ENCODE results near the gene PTCHD1. TPM values are rescaled to one million over a fixed set of nuclear protein-coding genes. Genes with fewer than 3 reads are reported as not detected.

Gene PTCHD1
- total RNA-seq, 2 donors from 2014 or later, result 0.12 to 1.9 TPM

DNA sequence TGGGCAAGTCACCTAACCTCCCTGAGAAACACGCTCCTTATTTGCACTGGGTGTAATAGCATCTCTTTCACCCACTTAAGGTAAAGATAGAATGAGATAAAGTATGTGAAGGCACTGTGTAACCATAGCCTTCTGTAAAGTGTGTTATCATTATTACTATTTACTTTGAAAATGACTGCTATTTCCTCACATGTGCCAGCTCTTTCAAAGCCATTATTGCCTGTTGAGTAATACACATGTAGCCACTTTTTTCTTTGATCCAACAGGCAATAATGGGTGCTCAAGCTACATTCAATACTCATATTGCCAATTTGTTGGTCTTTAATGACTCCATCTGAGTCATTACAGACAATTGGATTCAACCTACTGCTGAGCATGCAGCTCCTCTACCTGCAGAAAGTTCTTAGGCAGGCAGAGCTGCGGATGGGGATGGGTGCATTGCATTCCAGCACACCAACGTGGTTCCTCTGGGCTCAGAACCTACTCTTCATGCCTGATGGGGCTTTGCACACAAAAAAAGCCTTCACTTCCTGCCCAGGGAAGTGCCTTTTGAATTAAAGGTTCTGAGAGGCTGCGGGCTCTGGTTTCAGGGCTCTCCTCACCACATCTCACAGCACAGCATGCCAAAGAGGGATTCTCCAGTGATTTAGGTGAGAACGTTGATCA lies 9.7 kb downstream of the PTCHD1 start:
- ATAC-seq (peak; percentile 96), DNase-seq (no peak)
- intact Hi-C loops (cut with DNase I, micrococcal nuclease), result no loop called here

GRCh38 chrX:23344904-23345271 lies 10.2 kb downstream of the PTCHD1 start:
- ATAC-seq (no peak), DNase-seq (no peak)
- intact Hi-C loops (cut with DNase I, micrococcal nuclease), result no loop called here

DNA sequence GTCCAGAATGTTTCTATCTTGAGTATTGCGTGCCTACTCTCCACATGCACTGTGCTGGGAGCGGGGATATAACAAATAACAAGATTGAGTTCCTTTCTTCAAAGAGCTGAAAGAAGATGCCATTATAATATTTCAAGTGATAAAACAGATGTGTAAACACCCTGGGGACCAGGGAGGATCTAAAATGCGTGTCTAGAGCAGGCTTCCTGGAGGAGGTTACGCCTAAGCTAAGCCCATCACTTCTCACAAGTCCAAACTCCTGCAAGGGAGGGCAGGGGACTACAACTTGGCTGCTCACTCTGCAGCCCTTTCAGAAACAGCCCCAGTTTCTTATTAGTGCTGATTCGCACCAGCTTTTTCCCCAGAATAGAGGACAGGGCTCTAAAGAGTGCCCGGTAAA lies 21.5 kb downstream of the PTCHD1 start:
- ATAC-seq (no peak), DNase-seq (no peak)
- intact Hi-C loops (cut with DNase I, micrococcal nuclease), result no loop called here

DNA sequence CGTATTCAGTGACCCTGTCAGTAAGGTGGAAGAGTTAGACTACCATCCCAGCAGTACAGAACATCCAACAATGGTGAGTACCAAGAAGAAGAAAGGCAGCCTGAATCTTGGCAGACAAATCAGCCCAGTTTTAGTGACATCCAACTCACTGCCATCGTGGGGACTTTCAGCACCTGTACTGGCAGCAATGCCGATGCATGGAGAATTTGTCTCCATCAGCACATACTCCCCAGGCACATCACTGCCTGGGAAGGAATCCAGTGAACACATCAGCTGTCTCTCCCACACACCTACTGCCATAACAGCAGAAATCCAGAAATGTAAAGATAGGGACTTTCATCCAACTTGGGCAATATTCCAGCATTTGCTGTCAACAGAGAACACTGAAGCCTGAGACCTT lies 29.8 kb downstream of the PTCHD1 start:
- ATAC-seq (no peak), DNase-seq (no peak)
- intact Hi-C loops (cut with DNase I, micrococcal nuclease), result no loop called here

- DNase-seq (no peak), ATAC-seq (peak; percentile 22)
Measured at GRCh38 chrX:23365541-23365940, 30.9 kb downstream of the PTCHD1 start.

DNA sequence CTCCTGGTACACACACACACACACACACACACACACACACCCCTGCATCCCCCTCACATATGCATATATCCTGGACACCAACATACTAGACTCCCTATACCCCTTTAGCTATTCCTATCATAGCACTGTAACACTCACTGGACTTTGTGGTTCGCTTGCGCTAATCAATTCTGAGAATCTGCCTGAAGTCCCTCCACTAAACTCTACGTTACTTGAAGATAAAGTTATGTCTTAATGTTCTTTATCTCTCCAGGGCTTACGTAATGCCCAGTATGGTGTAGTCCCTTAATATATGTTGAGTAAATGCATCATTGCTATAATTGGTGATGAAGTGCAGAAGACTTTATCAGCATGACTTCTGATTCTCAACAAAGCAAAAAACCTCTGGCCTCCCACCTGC lies 32.3 kb downstream of the PTCHD1 start:
- intact Hi-C loops (cut with DNase I, micrococcal nuclease), result no loop called here
- no peak for DNase-seq
- no peak for ATAC-seq

More at GRCh38 chrX:23365541-23365940, 30.9 kb downstream of the PTCHD1 start:
- intact Hi-C loops (cut with DNase I, micrococcal nuclease), result no loop called here

- no peak for ATAC-seq
- no peak for DNase-seq
- intact Hi-C loops (cut with DNase I, micrococcal nuclease), result no loop called here
Measured at GRCh38 chrX:23369027-23369426, 34.4 kb downstream of the PTCHD1 start.

- intact Hi-C loops (cut with DNase I, micrococcal nuclease), result no loop called here
- DNase-seq (no peak), ATAC-seq (no peak)
Measured at GRCh38 chrX:23372220-23372902, 37.7 kb downstream of the PTCHD1 start.

- intact Hi-C loops (cut with DNase I, micrococcal nuclease), result no loop called here
- no peak for ATAC-seq
- no peak for DNase-seq
Measured at GRCh38 chrX:23373129-23373804, 38.6 kb downstream of the PTCHD1 start.

GRCh38 chrX:23374291-23374690 lies 39.6 kb downstream of the PTCHD1 start:
- intact Hi-C loops (cut with DNase I, micrococcal nuclease), result no loop called here
- no peak for DNase-seq
- ATAC-seq, result no peak

GRCh38 chrX:23376581-23376980 lies 41.9 kb downstream of the PTCHD1 start:
- intact Hi-C loops (cut with DNase I, micrococcal nuclease), result no loop called here
- no peak for DNase-seq

DNA sequence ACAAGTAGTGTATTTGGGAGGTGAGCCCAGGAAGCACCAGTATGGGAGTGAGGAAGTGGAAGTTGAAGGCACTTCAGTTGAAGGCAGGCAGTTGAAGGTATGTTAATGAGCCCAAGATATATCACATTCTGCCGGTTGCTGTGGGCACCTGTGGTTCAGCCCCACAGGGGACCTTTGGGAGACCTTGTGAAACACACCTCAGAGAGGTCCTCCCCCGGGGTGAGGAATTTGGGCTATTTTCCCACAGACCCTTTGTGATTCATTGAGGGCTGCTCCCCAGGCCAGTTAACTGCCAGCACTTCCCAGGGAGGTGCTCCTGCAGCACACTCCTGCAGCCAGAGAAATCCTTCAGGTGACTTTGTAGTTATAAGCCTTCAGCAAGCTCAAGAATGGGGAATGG lies 45.9 kb downstream of the PTCHD1 start:
- ATAC-seq (no peak), DNase-seq (no peak)
- intact Hi-C loops (cut with DNase I, micrococcal nuclease), result no loop called here

More at GRCh38 chrX:23376581-23376980, 41.9 kb downstream of the PTCHD1 start:
- ATAC-seq, result no peak

GRCh38 chrX:23381099-23382087 lies 46.7 kb downstream of the PTCHD1 start:
- DNase-seq, result no peak
- ATAC-seq, result no peak
- intact Hi-C loops (cut with DNase I, micrococcal nuclease), result no loop called here

DNA sequence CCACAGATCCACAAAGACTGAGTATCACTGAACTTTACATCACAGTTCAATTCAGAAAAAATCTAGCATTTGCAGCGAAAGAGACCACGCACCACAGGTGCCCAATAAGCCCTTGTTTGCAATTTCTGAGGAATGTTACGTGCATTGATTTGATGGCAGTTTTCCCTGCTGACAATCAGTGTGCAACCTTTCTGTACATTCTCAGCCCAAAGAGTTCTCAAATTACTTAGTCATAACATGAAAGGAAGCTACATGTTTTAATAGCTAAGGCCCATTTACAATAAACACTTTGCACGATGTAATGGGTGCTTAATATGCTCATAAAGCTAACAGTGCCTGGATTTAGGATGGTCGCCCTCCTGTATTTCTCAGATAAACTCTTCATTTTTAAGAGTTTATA lies 47.9 kb downstream of the PTCHD1 start:
- DNase-seq, result no peak
- intact Hi-C loops (cut with DNase I, micrococcal nuclease), result no loop called here
- no peak for ATAC-seq

GRCh38 chrX:23383411-23383810 lies 48.8 kb downstream of the PTCHD1 start:
- intact Hi-C loops (cut with DNase I, micrococcal nuclease), result no loop called here
- ATAC-seq, result no peak
- DNase-seq, result no peak

- intact Hi-C loops (cut with DNase I, micrococcal nuclease), result no loop called here
- ATAC-seq, result no peak
- DNase-seq, result no peak
Measured at GRCh38 chrX:23385242-23385641, 50.6 kb downstream of the PTCHD1 start.

DNA sequence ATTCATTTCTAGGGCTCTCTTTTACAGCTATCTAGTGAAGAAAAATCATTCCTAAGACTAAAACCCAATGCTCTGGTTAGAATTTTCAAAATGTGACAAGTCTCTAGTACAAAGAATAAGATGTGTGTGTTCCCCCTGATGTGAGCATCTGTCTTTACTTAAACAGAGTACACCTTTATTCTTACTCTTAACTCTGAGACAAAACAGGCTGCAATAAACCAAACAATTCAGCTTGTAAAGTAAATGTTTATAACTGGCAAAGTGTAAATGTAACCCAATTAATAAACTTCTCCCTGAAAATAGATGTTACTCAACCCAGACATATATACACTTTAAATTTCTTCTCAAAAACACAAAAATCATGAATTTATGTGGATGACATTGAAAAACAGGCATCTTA lies 51.6 kb downstream of the PTCHD1 start:
- DNase-seq (no peak), ATAC-seq (no peak)
- intact Hi-C loops (cut with DNase I, micrococcal nuclease), result no loop called here

GRCh38 chrX:23386726-23387125 lies 52.1 kb downstream of the PTCHD1 start:
- DNase-seq, result no peak
- intact Hi-C loops (cut with DNase I, micrococcal nuclease), result no loop called here
- ATAC-seq, result no peak

GRCh38 chrX:23387550-23388184 lies 53.0 kb downstream of the PTCHD1 start:
- ATAC-seq, result no peak
- intact Hi-C loops (cut with DNase I, micrococcal nuclease), result no loop called here
- DNase-seq, result no peak

Measured in left colon (tissue), 2 donors.